Calu3 (cell line): Measurements from ENCODE around the gene ECD. TPM values are rescaled to one million over a fixed set of nuclear protein-coding genes. Genes with fewer than 3 reads are reported as not detected.

Source experiments
- BruUV-seq: library from RNA; stranded (reverse); fragments of 400-500 nt; replicated peaks from 2 replicates; lab custom pipeline; 2021; lab: Mats Ljungman, UMichigan
- CTCF ChIA-PET: fragments of 300-600 bp; sonication (Branson Sonifier 250); formaldehyde crosslinking; loops from one replicate; lab custom pipeline; 2022; ENCODE audit warnings: antibody characterized with exemption; lab: Charles Lee
- DNase-seq: peaks from one replicate; pipeline ENCODE4 v3.0.0; 2022
- H3K27ac Mint-ChIP-seq: one replicate; pipeline ENCODE4 v1.8.0; 2022; ENCODE audit warnings: mixed read lengths; ENCODE audit not compliant: unreplicated experiment
- H3K27me3 Mint-ChIP-seq: one replicate; pipeline ENCODE4 v1.8.0; 2022; ENCODE audit warnings: mixed read lengths; ENCODE audit not compliant: unreplicated experiment
- H3K36me3 Mint-ChIP-seq: one replicate; pipeline ENCODE4 v1.8.0; 2022; ENCODE audit warnings: mild to moderate bottlenecking, moderate library complexity, mixed read lengths; ENCODE audit not compliant: insufficient read depth, unreplicated experiment
- H3K4me1 Mint-ChIP-seq: one replicate; pipeline ENCODE4 v1.8.0; 2022; ENCODE audit warnings: mild to moderate bottlenecking, low read depth, mixed read lengths; ENCODE audit not compliant: unreplicated experiment
- H3K4me3 Mint-ChIP-seq: one replicate; pipeline ENCODE4 v1.8.0; 2022; ENCODE audit warnings: mild to moderate bottlenecking, low read depth, moderate library complexity, mixed read lengths; ENCODE audit not compliant: unreplicated experiment
- H3K9me3 Mint-ChIP-seq: one replicate; pipeline ENCODE4 v1.8.0; 2022; ENCODE audit warnings: low read depth, mixed read lengths; ENCODE audit not compliant: unreplicated experiment
- CTCF ChIP-seq: fragments of 200-600 bp; IDR thresholded peaks from one replicate; pipeline ENCODE4 v1.8.0; 2022; ENCODE audit warnings: antibody characterized with exemption; ENCODE audit not compliant: unreplicated experiment
- intact Hi-C: fragments of 100-400 bp; cut with micrococcal nuclease; formaldehyde crosslinking; loops from one replicate; pipeline ENCODE4 v1.10.0; 2022; ENCODE audit not compliant: unreplicated experiment
- total RNA-seq: library from RNA; stranded (reverse); gene quantifications from 2 replicates; pipeline ENCODE4 v1.2.3, GENCODE V29; 2022

ECD gene
- total RNA-seq, 1 experiment from 2014 or later, result 28.1 TPM

DNA sequence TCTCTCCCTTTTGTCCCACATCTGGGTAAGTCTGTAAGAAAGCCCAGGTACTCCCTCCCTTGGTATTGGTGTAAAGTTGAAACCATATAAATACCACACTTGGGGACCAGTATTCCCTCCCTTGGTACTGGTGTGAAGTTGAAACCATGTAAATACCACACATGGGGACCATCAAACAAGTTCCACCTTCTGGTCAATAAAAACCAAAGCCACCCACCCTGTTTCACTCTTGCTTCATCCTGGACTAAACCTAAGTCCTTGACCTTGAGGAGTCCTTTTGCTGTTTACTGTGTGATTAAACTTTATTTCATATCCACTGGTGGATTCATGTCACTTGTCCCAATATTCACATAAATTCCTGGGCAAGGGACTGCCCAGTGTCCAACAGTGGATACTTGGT lies 79.5 kb downstream of the ECD start:
- no peaks in the 10 kb centered on the region for H3K9me3 Mint-ChIP-seq
- no peak overlapping the region for H3K27ac Mint-ChIP-seq
- no peak for TF ChIP-seq CTCF
- CTCF ChIA-PET, result no interaction called here
- no peaks in the 10 kb centered on the region for H3K4me1 Mint-ChIP-seq
- H3K4me3 Mint-ChIP-seq, result no peak overlapping the region
- no peaks in the 10 kb centered on the region for H3K36me3 Mint-ChIP-seq
- H3K27me3 Mint-ChIP-seq, result no peaks in the 10 kb centered on the region
- intact Hi-C loops, result no loop called here
- no TSS peak for BruUV-seq
- DNase-seq, result no peak

DNA sequence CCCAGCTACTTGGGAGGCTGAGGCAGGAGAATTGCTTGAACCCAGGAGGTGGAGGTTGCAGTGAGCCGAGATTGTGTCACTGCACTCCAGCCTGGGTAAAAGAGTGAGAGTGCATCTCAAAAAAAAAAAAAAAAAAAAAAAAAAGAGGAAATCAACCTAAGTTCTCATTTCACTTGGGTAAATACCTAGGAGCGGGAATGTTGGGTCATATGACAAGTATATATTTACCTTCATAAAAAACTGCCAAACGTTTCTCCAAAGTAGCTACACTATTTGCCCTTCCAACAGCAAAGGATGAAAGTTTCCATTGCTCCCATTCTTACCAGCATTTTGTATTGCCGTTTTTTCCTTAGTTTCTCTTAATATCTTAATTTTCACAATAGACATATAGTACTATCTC lies 81.0 kb downstream of the ECD start:
- Mint-ChIP-seq H3K4me3 (no peak overlapping the region), H3K36me3 (no peaks in the 10 kb centered on the region), H3K9me3 (no peaks in the 10 kb centered on the region), H3K4me1 (no peaks in the 10 kb centered on the region), H3K27ac (no peak overlapping the region), H3K27me3 (no peaks in the 10 kb centered on the region)
- BruUV-seq, result no TSS peak
- DNase-seq, result no peak
- intact Hi-C loops, result no loop called here
- CTCF ChIA-PET, result interaction anchor here (0.5 kb wide), 1 partner anchor 461 kb away, joined by 3 read pairs; the partner anchor contains the start of gene MICU1
- TF ChIP-seq CTCF, result no peak

- Mint-ChIP-seq H3K4me3 (no peak overlapping the region), H3K4me1 (no peaks in the 10 kb centered on the region)
- CTCF ChIA-PET, result no interaction called here
These were observed 83.6 kb downstream of the ECD start for GRCh38 chr10:73084209-73084608.

More at GRCh38 chr10:73084209-73084608, 83.6 kb downstream of the ECD start:
- Mint-ChIP-seq H3K27me3 (no peaks in the 10 kb centered on the region), H3K36me3 (no peaks in the 10 kb centered on the region), H3K27ac (no peak overlapping the region), H3K9me3 (no peaks in the 10 kb centered on the region)
- DNase-seq, result no peak
- intact Hi-C loops, result no loop called here
- TF ChIP-seq CTCF, result no peak
- no TSS peak for BruUV-seq

Other genes starting within 250 kb of the ECD start
- gene PLA2G12B, start 213.2 kb downstream of the ECD start, total RNA-seq, result not detected in 2 replicates
- gene P4HA1, start 71.1 kb downstream of the ECD start, total RNA-seq, result 20.3 and 20.9 TPM in 2 replicates
- 0.76 and 0.78 TPM in 2 replicates for gene NUDT13, start 57.6 kb downstream of the ECD start, total RNA-seq
- gene FAM149B1, start 111 bp upstream of the ECD start, total RNA-seq, result 27.0 and 31.5 TPM in 2 replicates
- gene DNAJC9, start 79.2 kb upstream of the ECD start, total RNA-seq, result 38.0 and 39.8 TPM in 2 replicates
- gene MRPS16, start 84.6 kb upstream of the ECD start, total RNA-seq, result 125 and 126 TPM in 2 replicates
- gene CFAP70, start 190.9 kb upstream of the ECD start, total RNA-seq, result 1.2 and 1.9 TPM in 2 replicates
- 160 and 167 TPM in 2 replicates for gene ANXA7, start 246.1 kb upstream of the ECD start, total RNA-seq